Adrenal gland (tissue), 5 donors: ENCODE results near the gene ST6GALNAC3.

Experiments
- CTCF ChIP-seq, 6 experiments: fragments of 450-650 bp in 4 of 6; fragments of 200-600 bp in 2 of 6; sonication (generic) in 1 of 6; IDR thresholded peaks; 1 replicate in 5 of 6; 2 replicates in 1 of 6; pipeline versions ENCODE4 v1.5.1 to v1.8.0; 2016 to 2021; ENCODE audit warnings: antibody characterized with exemption in 6 of 6, mild to moderate bottlenecking in 2 of 6, moderate library complexity in 1 of 6
- POLR2A ChIP-seq, 2 donors: fragments of 450-650 bp; IDR thresholded peaks; one replicate each; pipeline ENCODE4 v1.6.1; 2017; ENCODE audit warnings: antibody characterized with exemption in 2 of 2, mild to moderate bottlenecking in 2 of 2, moderate library complexity in 1 of 2
- donor health status: DM: no; HTN: no; CAD: no.

DNA sequence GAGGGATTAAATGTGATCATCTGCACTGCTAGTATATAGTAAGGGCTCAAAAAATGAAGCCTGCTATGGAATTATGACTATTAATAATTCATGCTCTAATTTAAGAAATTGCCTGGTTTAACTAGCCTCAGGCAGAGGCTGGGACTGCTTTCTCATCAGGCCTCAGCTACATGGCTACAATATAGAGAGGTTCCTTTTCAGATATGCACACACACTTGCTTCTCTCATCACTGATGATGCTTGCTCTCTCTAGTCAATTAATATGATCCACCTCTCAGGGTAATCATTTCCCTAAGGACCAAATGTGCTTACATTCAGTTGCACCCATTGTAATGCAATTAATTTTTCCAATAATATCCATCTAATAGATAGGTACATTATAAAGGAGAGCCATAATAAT, 467.8 kb downstream of the ST6GALNAC3 start:
- no peak for TF ChIP-seq CTCF (IDR thresholded peaks at IDR 0.05)
- no peak for TF ChIP-seq POLR2A (IDR thresholded peaks at IDR 0.05)
